HG03064 (cell line): ENCODE data around the gene TTC39C.

Experiments used
- ATAC-seq: cut with Tn5 transposase; IDR thresholded peaks from one replicate; pipeline ENCODE4 v1.9.1; 2021; ENCODE audit warnings: low read depth; ENCODE audit not compliant: unreplicated experiment

TTC39C gene

GRCh38 chr18:24176727-24177416 lies 162.3 kb downstream of the TTC39C start:
- ATAC-seq: no peak

GRCh38 chr18:24177499-24178133 lies 163.1 kb downstream of the TTC39C start:
- ATAC-seq: no peak

- no peak for ATAC-seq
Observed at GRCh38 chr18:24180048-24180447, 165.5 kb downstream of the TTC39C start.

GRCh38 chr18:24181806-24182205 lies 167.3 kb downstream of the TTC39C start:
- ATAC-seq: no peak
